HL-60 (cell line): ENCODE data around the gene FLT3LG.
A peak's percentile ranks its signal among the peaks of the same experiment; 100 is the strongest.

ENCODE experiments used
- DNase-seq, 2 experiments: peaks; one replicate each; pipeline ENCODE4 v3.0.0-alpha.2; 2010 to 2020; ENCODE audit warnings: low read depth in 1 of 2, low spot score in 1 of 2
- H3K27ac ChIP-seq: fragments of 250-450 bp; sonication (Bioruptor Pico); replicated peaks from 2 replicates; pipeline ENCODE4 v1.5.1; 2020; ENCODE audit warnings: mild to moderate bottlenecking, moderate library complexity
- H3K27me3 ChIP-seq: fragments of 250-450 bp; sonication (Bioruptor Pico); 2 replicates; pipeline ENCODE4 v1.5.1; 2021; ENCODE audit warnings: mild to moderate bottlenecking, moderate library complexity; ENCODE audit not compliant: insufficient read depth, poor library complexity, severe bottlenecking
- H3K4me3 ChIP-seq: replicated peaks from 2 replicates; pipeline ENCODE4 v1.5.1; 2011; ENCODE audit warnings: mild to moderate bottlenecking, control low read depth, low read length; ENCODE audit not compliant: insufficient read depth
- GABPA ChIP-seq: IDR thresholded peaks from 2 replicates; pipeline ENCODE4 v1.6.1; 2012; ENCODE audit warnings: low read depth
- POLR2AphosphoS5 ChIP-seq: IDR thresholded peaks from 2 replicates; pipeline ENCODE4 v1.6.1; 2012; ENCODE audit warnings: low read depth
- SPI1 ChIP-seq: IDR thresholded peaks from 2 replicates; pipeline ENCODE4 v1.6.1; 2012; ENCODE audit warnings: low read depth, mild to moderate bottlenecking, borderline replicate concordance
- TF ChIP-seq, protein P1 (sequence below): IDR thresholded peaks from 2 replicates; pipeline ENCODE4 v1.6.1; 2012; ENCODE audit warnings: low read depth; ENCODE audit not compliant: insufficient replicate concordance
- TF ChIP-seq, protein P2 (sequence below): IDR thresholded peaks from one replicate; pipeline ENCODE4 v1.5.1; 2011; ENCODE audit warnings: low read length, control low read depth, inconsistent platforms; ENCODE audit not compliant: insufficient read depth

FLT3LG gene

DNA sequence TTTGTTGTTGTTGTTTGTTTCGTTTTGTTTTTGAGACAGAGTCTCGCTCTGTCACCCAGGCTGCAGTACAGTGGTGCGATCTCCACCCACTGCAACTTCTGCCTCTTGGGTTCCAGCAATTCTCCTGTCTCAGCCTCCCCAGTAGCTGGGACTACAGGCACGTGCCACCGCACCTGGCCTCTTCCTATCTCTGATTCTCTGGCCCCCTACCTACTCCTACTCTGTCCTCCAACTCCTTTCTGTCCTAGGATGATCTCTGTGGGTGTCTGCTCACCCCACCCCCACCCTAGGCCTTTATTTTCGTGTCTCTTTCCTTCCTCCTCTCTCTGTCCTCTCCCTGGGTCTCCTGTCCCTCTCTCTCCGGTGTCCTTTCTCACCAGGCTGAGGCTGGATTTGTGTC is 23.6 kb upstream of the FLT3LG start:
- no peak for DNase-seq
- peak overlapping the region; percentile 86 for H3K27ac ChIP-seq
- H3K27me3 ChIP-seq: no peaks in the 10 kb centered on the region
- peak overlapping the region; percentile 78 for H3K4me3 ChIP-seq
- TF ChIP-seq, protein P1, sequence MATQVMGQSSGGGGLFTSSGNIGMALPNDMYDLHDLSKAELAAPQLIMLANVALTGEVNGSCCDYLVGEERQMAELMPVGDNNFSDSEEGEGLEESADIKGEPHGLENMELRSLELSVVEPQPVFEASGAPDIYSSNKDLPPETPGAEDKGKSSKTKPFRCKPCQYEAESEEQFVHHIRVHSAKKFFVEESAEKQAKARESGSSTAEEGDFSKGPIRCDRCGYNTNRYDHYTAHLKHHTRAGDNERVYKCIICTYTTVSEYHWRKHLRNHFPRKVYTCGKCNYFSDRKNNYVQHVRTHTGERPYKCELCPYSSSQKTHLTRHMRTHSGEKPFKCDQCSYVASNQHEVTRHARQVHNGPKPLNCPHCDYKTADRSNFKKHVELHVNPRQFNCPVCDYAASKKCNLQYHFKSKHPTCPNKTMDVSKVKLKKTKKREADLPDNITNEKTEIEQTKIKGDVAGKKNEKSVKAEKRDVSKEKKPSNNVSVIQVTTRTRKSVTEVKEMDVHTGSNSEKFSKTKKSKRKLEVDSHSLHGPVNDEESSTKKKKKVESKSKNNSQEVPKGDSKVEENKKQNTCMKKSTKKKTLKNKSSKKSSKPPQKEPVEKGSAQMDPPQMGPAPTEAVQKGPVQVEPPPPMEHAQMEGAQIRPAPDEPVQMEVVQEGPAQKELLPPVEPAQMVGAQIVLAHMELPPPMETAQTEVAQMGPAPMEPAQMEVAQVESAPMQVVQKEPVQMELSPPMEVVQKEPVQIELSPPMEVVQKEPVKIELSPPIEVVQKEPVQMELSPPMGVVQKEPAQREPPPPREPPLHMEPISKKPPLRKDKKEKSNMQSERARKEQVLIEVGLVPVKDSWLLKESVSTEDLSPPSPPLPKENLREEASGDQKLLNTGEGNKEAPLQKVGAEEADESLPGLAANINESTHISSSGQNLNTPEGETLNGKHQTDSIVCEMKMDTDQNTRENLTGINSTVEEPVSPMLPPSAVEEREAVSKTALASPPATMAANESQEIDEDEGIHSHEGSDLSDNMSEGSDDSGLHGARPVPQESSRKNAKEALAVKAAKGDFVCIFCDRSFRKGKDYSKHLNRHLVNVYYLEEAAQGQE: no peak
- TF ChIP-seq POLR2AphosphoS5 (no peak), GABPA (no peak), SPI1 (no peak)
- TF ChIP-seq, protein P2, sequence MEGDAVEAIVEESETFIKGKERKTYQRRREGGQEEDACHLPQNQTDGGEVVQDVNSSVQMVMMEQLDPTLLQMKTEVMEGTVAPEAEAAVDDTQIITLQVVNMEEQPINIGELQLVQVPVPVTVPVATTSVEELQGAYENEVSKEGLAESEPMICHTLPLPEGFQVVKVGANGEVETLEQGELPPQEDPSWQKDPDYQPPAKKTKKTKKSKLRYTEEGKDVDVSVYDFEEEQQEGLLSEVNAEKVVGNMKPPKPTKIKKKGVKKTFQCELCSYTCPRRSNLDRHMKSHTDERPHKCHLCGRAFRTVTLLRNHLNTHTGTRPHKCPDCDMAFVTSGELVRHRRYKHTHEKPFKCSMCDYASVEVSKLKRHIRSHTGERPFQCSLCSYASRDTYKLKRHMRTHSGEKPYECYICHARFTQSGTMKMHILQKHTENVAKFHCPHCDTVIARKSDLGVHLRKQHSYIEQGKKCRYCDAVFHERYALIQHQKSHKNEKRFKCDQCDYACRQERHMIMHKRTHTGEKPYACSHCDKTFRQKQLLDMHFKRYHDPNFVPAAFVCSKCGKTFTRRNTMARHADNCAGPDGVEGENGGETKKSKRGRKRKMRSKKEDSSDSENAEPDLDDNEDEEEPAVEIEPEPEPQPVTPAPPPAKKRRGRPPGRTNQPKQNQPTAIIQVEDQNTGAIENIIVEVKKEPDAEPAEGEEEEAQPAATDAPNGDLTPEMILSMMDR: no peak

- Histone ChIP-seq H3K27me3 (no peaks in the 10 kb centered on the region), H3K27ac (peak within 1 kb of the TSS; percentile 97), H3K4me3 (peak within 1 kb of the TSS; percentile 78)
- DNase-seq: peak; percentile 100
- TF ChIP-seq SPI1: peak; percentile 78; the same call in 1 of the 2 replicates
- TF ChIP-seq POLR2AphosphoS5: peak; percentile 98
- peak; percentile 91 for TF ChIP-seq GABPA
- TF ChIP-seq, protein P2: no peak
- TF ChIP-seq, protein P1: no peak
Observed at GRCh38 chr19:49451430-49452181, 22.4 kb upstream of the FLT3LG start, which contains the start of gene PIH1D1. PIH1D1 (minus strand) TSS chr19:49451814; CDS start chr19:49451574, 240 bp downstream.

DNA sequence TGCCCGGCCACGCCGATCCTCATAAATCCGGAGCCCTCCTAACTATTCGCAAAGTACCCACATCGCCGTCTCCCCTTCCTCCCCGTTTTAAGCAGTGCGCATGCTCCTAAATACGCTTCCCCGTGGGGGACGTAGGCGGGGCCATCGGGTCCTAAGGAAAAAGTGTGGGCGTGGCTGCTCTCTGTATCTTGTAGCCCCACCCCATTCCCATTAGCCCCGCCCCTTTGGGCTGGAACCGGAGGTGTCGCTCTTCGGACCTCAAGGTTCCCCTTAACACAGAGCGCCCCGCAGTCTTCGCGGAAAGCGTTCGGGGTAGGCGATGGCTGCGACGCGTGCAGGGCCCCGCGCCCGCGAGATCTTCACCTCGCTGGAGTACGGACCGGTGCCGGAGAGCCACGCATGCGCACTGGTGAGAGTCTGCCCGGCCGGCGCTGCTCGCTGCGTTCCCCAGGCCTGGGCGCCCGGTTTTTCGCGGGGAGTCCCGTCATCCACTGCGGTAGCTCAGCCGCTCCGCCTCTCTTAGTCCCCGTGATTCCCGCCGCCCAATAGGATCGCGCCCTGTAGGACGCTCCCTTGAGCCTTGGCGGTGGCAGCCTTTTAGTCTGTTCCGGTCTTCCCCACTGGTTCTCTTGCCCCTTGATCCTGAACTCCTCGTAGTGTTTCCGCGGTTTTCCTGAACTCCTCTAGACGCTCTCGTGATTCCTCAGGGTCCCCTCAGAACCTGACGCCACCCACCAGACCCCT is 20.8 kb upstream of the FLT3LG start, which contains the start of gene ALDH16A1:
TSS of gene ALDH16A1 (plus strand) at position 213 of the 744 bp plus-strand sequence. CDS start at position 320, 107 bp downstream.
- H3K4me3 ChIP-seq: peak within 1 kb of the TSS; percentile 71
- no peaks in the 10 kb centered on the region for H3K27me3 ChIP-seq
- DNase-seq: peak; percentile 94 to 98
- TF ChIP-seq POLR2AphosphoS5 (peak; percentile 93), GABPA (no peak), SPI1 (0 out of 2 replicates have a peak, but pooled peaks have one; percentile 11)
- TF ChIP-seq, protein P2: no peak
- TF ChIP-seq, protein P1: peak; percentile 56
- peak within 1 kb of the TSS; percentile 97 for H3K27ac ChIP-seq
